GM21529 (cell line): ENCODE measurements around the gene CLCA1.

Source experiments
- ATAC-seq: cut with Tn5 transposase; IDR thresholded peaks from one replicate; pipeline ENCODE4 v1.9.1; 2021; ENCODE audit not compliant: unreplicated experiment

Gene CLCA1

GRCh38 chr1:86541859-86542258 lies 73.1 kb downstream of the CLCA1 start:
- ATAC-seq: no peak

GRCh38 chr1:86542631-86543030 lies 73.9 kb downstream of the CLCA1 start:
- no peak for ATAC-seq

GRCh38 chr1:86546787-86547221 lies 78.1 kb downstream of the CLCA1 start, which contains the start of gene CLCA4:
TSS of gene CLCA4 (plus strand) at chr1:86547078. CDS start at chr1:86547120, 42 bp downstream.
- no peak for ATAC-seq

GRCh38 chr1:86548839-86549238 lies 80.1 kb downstream of the CLCA1 start:
- ATAC-seq: no peak
